GM12874 (cell line): ENCODE data around the gene PALLD.

Experiments used
- TF ChIP-seq, protein P1 (sequence below): IDR thresholded peaks from 2 replicates; pipeline ENCODE4 v1.5.1; 2011; ENCODE audit warnings: low read depth, mild to moderate bottlenecking, control low read depth, low read length, moderate library complexity; ENCODE audit not compliant: insufficient read depth

PALLD gene

DNA sequence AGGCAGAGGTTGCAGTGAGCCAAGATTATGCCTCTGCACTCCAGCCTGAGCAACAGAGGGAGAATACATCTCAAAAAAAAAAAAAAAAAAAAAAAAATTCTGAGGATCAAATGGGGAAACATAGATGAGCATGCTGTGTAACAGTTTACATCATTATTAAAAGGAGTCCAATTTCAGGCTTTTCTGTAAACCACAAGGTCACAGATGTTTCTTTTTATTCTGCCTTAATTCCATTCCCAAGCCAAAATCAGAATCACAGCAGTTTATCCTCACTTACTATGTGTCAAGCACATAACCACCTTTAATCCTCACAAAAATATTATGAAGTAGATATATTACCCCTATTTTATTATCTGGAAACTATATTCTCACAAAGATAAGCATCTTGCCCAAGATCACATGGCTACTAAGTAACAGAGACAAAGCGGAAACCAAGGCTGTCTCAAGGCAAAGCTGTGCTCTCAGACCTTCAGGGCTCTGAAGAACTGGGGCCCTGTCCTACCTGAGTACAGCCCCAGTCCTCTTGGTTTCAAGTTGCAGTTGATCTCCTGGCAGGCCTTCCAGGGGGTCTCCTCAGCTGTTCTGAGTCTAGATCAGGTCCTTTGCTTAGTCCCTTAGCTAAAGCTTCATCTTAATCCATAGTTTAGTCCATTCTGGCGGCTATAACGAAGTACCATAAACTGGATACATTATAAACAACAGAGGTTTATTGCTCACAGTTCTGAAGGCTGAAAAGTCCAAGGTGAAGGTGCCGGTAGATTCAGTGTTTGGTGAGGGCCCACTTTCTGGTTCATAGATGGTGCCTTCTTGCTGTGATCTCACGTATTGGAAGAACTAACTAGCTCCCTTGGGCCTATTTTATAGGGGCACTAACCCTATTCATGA, 141.3 kb downstream of the PALLD start:
- TF ChIP-seq, protein P1, sequence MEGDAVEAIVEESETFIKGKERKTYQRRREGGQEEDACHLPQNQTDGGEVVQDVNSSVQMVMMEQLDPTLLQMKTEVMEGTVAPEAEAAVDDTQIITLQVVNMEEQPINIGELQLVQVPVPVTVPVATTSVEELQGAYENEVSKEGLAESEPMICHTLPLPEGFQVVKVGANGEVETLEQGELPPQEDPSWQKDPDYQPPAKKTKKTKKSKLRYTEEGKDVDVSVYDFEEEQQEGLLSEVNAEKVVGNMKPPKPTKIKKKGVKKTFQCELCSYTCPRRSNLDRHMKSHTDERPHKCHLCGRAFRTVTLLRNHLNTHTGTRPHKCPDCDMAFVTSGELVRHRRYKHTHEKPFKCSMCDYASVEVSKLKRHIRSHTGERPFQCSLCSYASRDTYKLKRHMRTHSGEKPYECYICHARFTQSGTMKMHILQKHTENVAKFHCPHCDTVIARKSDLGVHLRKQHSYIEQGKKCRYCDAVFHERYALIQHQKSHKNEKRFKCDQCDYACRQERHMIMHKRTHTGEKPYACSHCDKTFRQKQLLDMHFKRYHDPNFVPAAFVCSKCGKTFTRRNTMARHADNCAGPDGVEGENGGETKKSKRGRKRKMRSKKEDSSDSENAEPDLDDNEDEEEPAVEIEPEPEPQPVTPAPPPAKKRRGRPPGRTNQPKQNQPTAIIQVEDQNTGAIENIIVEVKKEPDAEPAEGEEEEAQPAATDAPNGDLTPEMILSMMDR = no peak

DNA sequence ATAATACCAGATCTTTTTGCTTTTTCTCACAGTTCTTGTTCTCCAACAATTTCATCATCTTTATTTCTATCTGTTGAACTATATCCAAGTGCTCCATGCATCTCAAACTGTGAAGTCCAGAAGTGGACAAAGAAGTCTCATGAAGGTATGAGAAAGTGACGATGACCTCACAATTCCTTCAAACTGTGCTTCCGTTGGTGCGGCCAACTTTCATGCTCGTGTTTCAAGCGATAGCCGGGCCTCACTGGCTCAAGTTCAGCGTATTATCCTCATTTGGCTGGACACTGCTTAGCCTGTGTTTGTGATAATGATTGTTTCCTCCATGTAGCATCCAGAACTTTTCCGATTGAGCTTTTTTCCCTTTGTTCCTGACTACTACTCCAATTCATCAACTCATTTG, 143.1 kb downstream of the PALLD start:
- TF ChIP-seq, protein P1 = no peak

DNA sequence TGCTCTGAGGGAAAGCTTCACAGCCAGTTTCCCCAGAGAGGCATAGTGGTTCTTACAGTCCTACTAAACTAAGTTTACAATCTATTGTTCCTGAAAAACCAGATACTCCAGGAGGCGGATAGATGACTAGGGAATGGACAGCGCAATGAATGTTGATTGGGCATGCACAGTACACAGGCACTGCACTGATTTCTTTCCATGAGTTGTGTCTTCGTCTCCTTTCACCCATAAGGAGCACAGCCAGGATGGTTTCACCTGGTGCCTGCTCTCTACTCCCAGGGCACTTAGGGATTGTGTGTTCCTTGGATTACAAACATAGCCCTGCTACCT, 144.9 kb downstream of the PALLD start:
- TF ChIP-seq, protein P1 = no peak

DNA sequence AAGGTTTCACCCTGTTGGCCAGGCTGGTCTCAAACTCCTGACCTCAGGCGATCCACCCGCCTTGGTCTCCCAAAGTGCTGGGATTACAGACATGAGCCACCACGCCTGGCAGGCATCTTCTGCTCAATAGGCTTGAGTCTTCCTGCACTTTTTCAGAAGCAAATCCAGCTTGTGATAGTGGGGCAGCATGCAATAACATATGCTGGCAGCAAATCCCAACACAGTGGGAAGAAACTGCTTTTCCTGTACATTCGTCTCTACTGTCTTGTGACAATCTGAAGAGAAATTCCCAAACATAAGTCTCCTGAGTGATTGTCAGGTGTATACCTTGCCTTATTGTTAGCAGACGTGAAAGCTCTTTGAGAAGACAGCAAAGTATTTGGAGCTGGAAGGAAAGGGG, 145.7 kb downstream of the PALLD start:
- TF ChIP-seq, protein P1 = no peak

DNA sequence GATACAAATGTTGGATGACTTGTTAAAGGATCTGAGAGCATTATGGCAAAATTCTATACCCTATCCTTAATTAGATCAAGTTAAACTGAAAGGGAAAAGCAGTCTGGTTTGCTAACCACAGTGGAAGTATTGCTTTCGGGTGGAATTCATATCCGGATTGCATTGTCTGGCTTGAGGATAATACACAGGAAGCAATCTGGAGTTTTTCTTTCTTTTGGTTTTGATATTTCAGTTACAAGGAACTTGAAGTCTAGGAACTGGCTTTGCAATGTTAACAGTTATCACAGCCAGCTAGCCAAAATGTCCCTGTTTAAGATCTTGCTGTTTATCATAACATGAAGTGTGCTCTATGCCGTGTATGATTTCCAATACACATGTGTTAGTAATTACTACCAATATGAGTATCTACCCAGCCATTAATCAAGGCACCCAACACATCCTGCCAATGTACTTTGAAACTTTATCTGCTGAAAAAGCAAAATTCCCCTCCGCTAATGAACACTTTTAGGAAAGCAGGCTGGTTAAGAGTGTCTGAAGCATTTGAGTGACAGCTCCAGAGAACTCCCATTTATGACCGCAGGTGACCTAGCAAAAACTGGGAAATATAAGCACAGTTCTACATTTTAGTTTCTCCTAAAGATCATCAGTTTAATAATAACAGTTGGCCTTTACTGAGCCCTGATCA, 146.4 kb downstream of the PALLD start:
- TF ChIP-seq, protein P1 = no peak

DNA sequence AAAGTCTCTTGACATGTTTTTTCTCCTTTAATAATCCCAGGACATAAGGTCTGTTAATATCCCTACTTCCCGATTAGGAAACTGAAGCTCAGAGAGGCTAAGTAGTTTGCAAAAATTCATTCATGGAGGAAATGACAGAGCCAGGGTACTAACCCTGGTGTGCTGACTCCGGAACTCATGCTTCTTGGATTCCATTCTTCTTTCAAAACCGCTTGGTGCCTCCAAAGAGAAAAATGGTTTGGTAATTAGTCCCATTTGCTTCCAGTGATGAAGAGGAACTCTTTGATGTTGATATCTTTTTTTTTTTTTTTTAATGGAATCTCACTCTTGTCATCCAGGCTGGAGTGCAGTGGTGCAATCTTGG, 146.9 kb downstream of the PALLD start:
- TF ChIP-seq, protein P1 = no peak

DNA sequence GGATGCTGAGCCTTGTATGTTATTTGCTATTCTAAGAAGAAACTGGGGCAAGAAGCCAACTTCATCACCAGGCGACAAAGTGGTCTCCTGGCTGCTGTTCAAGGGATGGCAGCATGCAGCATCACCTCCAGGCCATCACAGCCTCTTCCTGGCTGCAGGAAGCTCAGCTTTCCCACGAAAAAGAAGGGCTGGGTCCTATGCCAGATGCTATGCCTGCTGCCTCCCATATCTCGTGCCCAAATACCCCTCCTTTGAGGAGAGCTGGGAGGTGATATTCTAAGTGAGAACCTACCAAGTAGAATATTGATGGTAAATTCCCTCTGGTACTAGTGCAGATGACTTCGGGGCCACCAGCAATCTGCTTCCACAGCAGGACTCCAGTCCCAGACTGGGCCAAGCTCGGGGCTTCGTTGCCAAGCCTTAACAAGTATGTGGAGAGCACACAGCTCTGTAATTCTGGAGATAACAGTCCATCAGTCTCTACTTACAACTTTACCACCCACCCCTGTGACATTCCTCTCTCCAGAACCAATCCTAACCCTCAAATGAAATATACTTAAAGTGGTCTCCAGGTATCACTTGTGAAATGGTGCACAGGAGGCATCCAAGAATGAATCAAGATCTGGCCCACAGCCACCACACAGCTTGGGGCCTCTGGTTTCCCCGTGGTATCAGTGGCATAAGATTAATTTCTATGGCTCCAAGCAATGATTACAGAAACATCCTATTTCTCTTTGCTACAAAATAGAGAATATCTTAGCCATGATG, 149.3 kb downstream of the PALLD start:
- TF ChIP-seq, protein P1 = no peak
